Neural cell (in vitro differentiated cells): ENCODE measurements around the gene MIGA2.

Experiments used
- MXI1 ChIP-seq: fragments of 450-650 bp; conservative IDR thresholded peaks from 2 replicates; pipeline ENCODE4 v1.6.1; 2014; ENCODE audit warnings: antibody characterized with exemption, mild to moderate bottlenecking; ENCODE audit not compliant: poor library complexity, severe bottlenecking
- POLR2AphosphoS5 ChIP-seq: IDR thresholded peaks from 2 replicates; pipeline ENCODE4 v1.6.1; 2012
- TF ChIP-seq, protein P1 (sequence below): fragments of 450-650 bp; IDR thresholded peaks from 2 replicates; pipeline ENCODE4 v1.5.1; 2014; ENCODE audit warnings: antibody characterized with exemption, mild to moderate bottlenecking, moderate library complexity; ENCODE audit not compliant: poor library complexity, severe bottlenecking
- TF ChIP-seq, protein P2 (sequence below): IDR thresholded peaks from 2 replicates; pipeline ENCODE4 v1.6.1; 2012; ENCODE audit warnings: borderline replicate concordance

DNA sequence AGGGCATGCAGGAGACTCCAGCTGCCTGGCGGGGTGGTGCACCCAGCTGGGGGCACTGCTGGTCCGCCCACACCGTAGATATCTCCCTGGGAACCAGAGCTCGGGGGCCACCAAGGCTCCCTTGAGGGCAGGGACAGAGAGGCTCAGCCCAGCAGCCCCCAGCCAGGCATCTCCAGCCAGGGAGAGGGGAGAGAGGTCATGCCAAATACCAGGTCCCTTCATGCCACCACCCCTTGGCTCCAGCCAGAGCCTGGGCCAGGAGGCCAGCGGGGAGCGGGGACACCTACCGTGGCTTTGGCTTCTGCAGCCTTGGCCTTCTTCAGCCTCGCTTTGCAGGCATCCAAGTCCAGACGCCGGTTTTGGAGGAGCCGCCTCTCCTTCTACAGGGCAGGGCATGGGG is 22.3 kb upstream of the MIGA2 start:
- TF ChIP-seq, protein P1, sequence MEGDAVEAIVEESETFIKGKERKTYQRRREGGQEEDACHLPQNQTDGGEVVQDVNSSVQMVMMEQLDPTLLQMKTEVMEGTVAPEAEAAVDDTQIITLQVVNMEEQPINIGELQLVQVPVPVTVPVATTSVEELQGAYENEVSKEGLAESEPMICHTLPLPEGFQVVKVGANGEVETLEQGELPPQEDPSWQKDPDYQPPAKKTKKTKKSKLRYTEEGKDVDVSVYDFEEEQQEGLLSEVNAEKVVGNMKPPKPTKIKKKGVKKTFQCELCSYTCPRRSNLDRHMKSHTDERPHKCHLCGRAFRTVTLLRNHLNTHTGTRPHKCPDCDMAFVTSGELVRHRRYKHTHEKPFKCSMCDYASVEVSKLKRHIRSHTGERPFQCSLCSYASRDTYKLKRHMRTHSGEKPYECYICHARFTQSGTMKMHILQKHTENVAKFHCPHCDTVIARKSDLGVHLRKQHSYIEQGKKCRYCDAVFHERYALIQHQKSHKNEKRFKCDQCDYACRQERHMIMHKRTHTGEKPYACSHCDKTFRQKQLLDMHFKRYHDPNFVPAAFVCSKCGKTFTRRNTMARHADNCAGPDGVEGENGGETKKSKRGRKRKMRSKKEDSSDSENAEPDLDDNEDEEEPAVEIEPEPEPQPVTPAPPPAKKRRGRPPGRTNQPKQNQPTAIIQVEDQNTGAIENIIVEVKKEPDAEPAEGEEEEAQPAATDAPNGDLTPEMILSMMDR, result no peak
- TF ChIP-seq POLR2AphosphoS5 (no peak), MXI1 (no peak)
- TF ChIP-seq, protein P2, sequence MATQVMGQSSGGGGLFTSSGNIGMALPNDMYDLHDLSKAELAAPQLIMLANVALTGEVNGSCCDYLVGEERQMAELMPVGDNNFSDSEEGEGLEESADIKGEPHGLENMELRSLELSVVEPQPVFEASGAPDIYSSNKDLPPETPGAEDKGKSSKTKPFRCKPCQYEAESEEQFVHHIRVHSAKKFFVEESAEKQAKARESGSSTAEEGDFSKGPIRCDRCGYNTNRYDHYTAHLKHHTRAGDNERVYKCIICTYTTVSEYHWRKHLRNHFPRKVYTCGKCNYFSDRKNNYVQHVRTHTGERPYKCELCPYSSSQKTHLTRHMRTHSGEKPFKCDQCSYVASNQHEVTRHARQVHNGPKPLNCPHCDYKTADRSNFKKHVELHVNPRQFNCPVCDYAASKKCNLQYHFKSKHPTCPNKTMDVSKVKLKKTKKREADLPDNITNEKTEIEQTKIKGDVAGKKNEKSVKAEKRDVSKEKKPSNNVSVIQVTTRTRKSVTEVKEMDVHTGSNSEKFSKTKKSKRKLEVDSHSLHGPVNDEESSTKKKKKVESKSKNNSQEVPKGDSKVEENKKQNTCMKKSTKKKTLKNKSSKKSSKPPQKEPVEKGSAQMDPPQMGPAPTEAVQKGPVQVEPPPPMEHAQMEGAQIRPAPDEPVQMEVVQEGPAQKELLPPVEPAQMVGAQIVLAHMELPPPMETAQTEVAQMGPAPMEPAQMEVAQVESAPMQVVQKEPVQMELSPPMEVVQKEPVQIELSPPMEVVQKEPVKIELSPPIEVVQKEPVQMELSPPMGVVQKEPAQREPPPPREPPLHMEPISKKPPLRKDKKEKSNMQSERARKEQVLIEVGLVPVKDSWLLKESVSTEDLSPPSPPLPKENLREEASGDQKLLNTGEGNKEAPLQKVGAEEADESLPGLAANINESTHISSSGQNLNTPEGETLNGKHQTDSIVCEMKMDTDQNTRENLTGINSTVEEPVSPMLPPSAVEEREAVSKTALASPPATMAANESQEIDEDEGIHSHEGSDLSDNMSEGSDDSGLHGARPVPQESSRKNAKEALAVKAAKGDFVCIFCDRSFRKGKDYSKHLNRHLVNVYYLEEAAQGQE, result no peak
